ENCODE data around the gene TPST1. TPM values are rescaled to one million over a fixed set of nuclear protein-coding genes. Genes with fewer than 3 reads are reported as not detected.

TPST1 gene
- polyA plus RNA-seq, 4 donors: 0.22 to 8.5 (median 4.1) TPM

DNA sequence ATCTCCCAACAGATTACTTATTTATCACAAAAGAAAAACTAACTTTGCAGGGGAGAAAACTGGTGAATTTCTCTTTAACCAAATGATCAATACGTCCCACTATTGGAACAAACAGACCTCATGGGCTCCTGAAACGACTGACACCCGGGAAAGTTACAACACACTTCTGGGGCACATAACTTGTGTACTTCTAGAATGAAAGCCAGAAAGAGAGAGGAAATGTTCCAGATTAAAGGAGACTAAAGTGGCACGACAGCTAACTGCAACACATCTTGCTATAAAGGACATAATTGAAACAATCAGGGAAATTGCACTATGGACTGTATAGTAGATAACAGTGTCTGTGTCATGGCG lies 14.7 kb upstream of the TPST1 start:
- DNase-seq: no peak
- H3K27ac ChIP-seq (ENCODE audit: low read depth in 1 of 3, low read length in 2 of 3): no peak overlapping the region
- H3K9me3 ChIP-seq (ENCODE audit: control insufficient read depth in 2 of 2, insufficient read depth in 1 of 2, low read depth in 1 of 2, low read length in 1 of 2): peaks cover 0 to 6% of the 10 kb centered on the region in 2 donors
- FAIRE-seq: no peak
- 34 to 61% (median 43%) methylated on average over 5 of the region's 5 CpGs for WGBS, 3 donors
- H3K4me1 ChIP-seq (ENCODE audit: control insufficient read depth in 3 of 3, insufficient read depth in 2 of 3, low read depth in 1 of 3, low read length in 2 of 3): peaks cover 0 to 4% (median 0%) of the 10 kb centered on the region in 3 donors
- H3K36me3 ChIP-seq (ENCODE audit: control insufficient read depth in 3 of 3, insufficient read depth in 2 of 3, low read depth in 1 of 3, low read length in 3 of 3): no peaks in the 10 kb centered on the region
- no peaks in the 10 kb centered on the region for H3K27me3 ChIP-seq (ENCODE audit: control insufficient read depth in 3 of 3, insufficient read depth in 3 of 3, low read length in 3 of 3)
- no peak overlapping the region for H3K4me3 ChIP-seq (ENCODE audit: low read depth in 1 of 3, low read length in 3 of 3)

DNA sequence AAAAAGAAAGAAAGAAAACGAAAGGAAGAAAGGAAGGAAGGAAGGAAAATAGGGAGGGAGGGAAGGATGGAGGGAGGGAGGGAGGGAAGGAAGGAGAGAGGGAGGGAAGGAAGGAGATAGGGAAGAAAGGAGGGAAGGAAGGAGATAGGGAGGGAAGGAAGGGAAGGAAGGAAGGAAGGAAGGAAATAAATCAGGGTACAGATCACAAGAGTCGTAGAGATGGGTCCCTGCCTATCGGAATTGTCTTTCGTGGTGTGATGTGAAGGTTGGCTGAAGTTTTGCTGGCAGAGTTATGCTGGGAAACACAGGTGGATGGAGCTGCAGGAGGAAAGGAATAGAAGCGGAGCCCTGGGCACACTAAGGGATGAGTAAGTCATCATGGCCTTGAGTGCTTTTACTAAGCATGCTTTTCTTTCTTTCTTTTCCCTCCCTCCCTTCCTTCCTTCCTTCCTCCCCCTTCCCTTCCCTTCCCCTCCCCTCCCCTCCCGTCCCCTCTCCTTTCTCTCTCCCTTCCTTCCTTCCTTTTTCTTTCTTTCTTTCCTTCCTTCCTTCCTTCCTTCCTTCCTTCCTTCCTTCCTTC lies 11.9 kb upstream of the TPST1 start:
- no peak for FAIRE-seq
- no peaks in the 10 kb centered on the region for H3K4me1 ChIP-seq (ENCODE audit: control insufficient read depth in 3 of 3, insufficient read depth in 2 of 3, low read depth in 1 of 3, low read length in 2 of 3)
- no peaks in the 10 kb centered on the region for H3K9me3 ChIP-seq (ENCODE audit: control insufficient read depth in 2 of 2, insufficient read depth in 1 of 2, low read depth in 1 of 2, low read length in 1 of 2)
- no peak for DNase-seq
- no peaks in the 10 kb centered on the region for H3K36me3 ChIP-seq (ENCODE audit: control insufficient read depth in 3 of 3, insufficient read depth in 2 of 3, low read depth in 1 of 3, low read length in 3 of 3)
- H3K27me3 ChIP-seq (ENCODE audit: control insufficient read depth in 3 of 3, insufficient read depth in 3 of 3, low read length in 3 of 3): peaks cover 0 to under 1% (median 0%) of the 10 kb centered on the region in 3 donors
- H3K27ac ChIP-seq (ENCODE audit: low read depth in 1 of 3, low read length in 2 of 3): no peak overlapping the region
- no peak overlapping the region for H3K4me3 ChIP-seq (ENCODE audit: low read depth in 1 of 3, low read length in 3 of 3)
- WGBS, 3 donors: 69 to 70% (median 69%) methylated on average over 6 of the region's 6 CpGs

DNA sequence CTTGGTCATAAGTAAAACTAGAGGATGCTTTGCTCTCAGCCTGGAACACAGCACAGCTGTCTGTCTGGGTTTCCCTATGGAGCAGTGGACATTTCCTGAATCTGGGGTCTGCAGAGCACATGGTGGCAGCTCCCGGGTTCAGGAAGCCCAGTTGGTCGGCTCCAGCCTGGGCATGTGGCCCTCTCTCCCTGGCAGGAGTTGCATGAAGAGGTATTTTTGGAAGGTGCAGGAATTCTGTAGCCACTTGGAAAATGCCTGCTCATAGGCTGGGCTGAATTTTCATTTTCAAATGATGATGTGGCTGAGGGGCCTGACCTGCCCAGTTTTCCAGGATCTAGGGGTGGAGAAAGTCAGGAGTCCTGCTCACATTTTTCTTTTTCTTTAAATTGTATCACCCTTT lies 6.7 kb upstream of the TPST1 start:
- Histone ChIP-seq H3K9me3 (ENCODE audit: control insufficient read depth in 2 of 2, insufficient read depth in 1 of 2, low read depth in 1 of 2, low read length in 1 of 2) (no peaks in the 10 kb centered on the region), H3K27me3 (ENCODE audit: control insufficient read depth in 3 of 3, insufficient read depth in 3 of 3, low read length in 3 of 3) (peaks cover 0 to 2% (median 0%) of the 10 kb centered on the region in 3 donors), H3K36me3 (ENCODE audit: control insufficient read depth in 3 of 3, insufficient read depth in 2 of 3, low read depth in 1 of 3, low read length in 3 of 3) (no peaks in the 10 kb centered on the region), H3K27ac (ENCODE audit: low read depth in 1 of 3, low read length in 2 of 3) (no peak overlapping the region), H3K4me1 (ENCODE audit: control insufficient read depth in 3 of 3, insufficient read depth in 2 of 3, low read depth in 1 of 3, low read length in 2 of 3) (no peaks in the 10 kb centered on the region), H3K4me3 (ENCODE audit: low read depth in 1 of 3, low read length in 3 of 3) (no peak overlapping the region)
- FAIRE-seq (no peak), DNase-seq (no peak)
- WGBS, 3 donors: 58 to 65% (median 58%) methylated on average over 2 of the region's 2 CpGs

DNA sequence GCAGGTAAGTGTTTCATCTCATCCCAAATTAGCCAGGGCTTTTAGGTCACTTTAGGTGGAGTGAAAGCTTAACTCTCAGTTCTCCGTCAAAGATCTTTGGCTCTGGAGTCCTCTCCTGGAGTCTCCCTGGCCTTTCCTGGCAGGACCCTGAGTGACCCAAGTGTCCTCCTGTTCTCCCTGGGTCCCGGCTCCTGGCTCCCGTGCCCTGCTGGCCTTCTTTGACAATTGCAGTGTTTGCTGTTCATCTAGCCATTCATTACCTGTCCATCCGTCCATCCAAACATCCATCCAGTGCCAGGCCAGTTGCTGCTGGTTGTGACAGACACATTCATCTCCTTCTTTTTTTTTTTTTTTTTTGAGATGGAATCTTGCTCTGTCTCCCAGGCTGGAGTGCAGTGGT lies 6.2 kb upstream of the TPST1 start:
- no peak for FAIRE-seq
- Histone ChIP-seq H3K9me3 (ENCODE audit: control insufficient read depth in 2 of 2, insufficient read depth in 1 of 2, low read depth in 1 of 2, low read length in 1 of 2) (no peaks in the 10 kb centered on the region), H3K4me1 (ENCODE audit: control insufficient read depth in 3 of 3, insufficient read depth in 2 of 3, low read depth in 1 of 3, low read length in 2 of 3) (no peaks in the 10 kb centered on the region), H3K4me3 (ENCODE audit: low read depth in 1 of 3, low read length in 3 of 3) (no peak overlapping the region), H3K27ac (ENCODE audit: low read depth in 1 of 3, low read length in 2 of 3) (no peak overlapping the region), H3K36me3 (ENCODE audit: control insufficient read depth in 3 of 3, insufficient read depth in 2 of 3, low read depth in 1 of 3, low read length in 3 of 3) (no peaks in the 10 kb centered on the region), H3K27me3 (ENCODE audit: control insufficient read depth in 3 of 3, insufficient read depth in 3 of 3, low read length in 3 of 3) (peaks cover 0 to 2% (median 0%) of the 10 kb centered on the region in 3 donors)
- DNase-seq: no peak
- 68 to 81% (median 72%) methylated on average over 4 of the region's 4 CpGs for WGBS, 3 donors

DNA sequence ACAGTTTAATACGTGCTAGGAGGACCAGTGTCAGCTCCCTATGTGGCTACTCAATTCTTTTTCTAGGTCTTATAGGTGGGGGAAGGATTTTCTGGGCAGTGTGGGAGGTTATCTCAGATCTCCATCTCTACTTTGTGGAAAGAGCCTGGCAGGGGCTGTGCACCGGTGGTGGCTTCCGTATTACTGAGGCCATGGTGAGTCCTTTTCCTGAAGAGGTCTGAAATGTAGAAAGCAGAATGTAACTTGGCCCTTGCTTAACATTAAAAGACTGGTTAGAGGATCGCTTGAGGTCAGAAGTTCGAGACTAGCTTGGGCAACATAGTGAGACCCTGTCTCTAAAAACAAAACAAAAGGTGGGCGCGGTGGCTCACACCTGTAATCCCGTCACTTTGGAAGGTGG lies 2.7 kb upstream of the TPST1 start:
- Histone ChIP-seq H3K27me3 (ENCODE audit: control insufficient read depth in 3 of 3, insufficient read depth in 3 of 3, low read length in 3 of 3) (peaks cover 0 to 8% (median 2%) of the 10 kb centered on the region in 3 donors), H3K9me3 (ENCODE audit: control insufficient read depth in 2 of 2, insufficient read depth in 1 of 2, low read depth in 1 of 2, low read length in 1 of 2) (no peaks in the 10 kb centered on the region), H3K4me3 (ENCODE audit: low read depth in 1 of 3, low read length in 3 of 3) (no peak overlapping the region), H3K36me3 (ENCODE audit: control insufficient read depth in 3 of 3, insufficient read depth in 2 of 3, low read depth in 1 of 3, low read length in 3 of 3) (no peaks in the 10 kb centered on the region), H3K4me1 (ENCODE audit: control insufficient read depth in 3 of 3, insufficient read depth in 2 of 3, low read depth in 1 of 3, low read length in 2 of 3) (peaks cover 0 to 4% (median 2%) of the 10 kb centered on the region in 3 donors), H3K27ac (ENCODE audit: low read depth in 1 of 3, low read length in 2 of 3) (no peak overlapping the region)
- no peak for DNase-seq
- 46 to 59% (median 55%) methylated on average over 8 of the region's 8 CpGs for WGBS, 3 donors
- FAIRE-seq: no peak

DNA sequence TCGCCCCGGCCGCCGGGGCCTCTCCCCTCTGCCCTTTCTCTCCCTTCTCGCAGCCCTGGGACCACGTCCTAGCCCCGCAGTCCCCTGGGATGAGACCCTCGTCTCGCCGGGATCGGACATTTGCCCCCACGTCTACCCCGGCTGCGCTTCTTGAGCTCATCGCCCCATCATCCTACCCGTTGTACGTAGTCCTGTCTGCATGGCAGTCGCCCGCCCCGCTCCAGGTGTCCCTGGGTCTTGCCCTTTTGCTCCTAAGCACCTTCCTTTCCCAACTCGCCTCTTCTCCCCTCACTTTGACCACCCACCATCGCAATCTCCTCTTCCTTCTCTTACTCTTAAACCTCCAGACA lies 582 bp downstream of the TPST1 start:
- no peak for DNase-seq
- H3K9me3 ChIP-seq (ENCODE audit: control insufficient read depth in 2 of 2, insufficient read depth in 1 of 2, low read depth in 1 of 2, low read length in 1 of 2): no peaks in the 10 kb centered on the region
- WGBS, 3 donors: 6 to 11% (median 8%) methylated on average over 18 to 22 of the region's 22 CpGs
- no peaks in the 10 kb centered on the region for H3K36me3 ChIP-seq (ENCODE audit: control insufficient read depth in 3 of 3, insufficient read depth in 2 of 3, low read depth in 1 of 3, low read length in 3 of 3)
- H3K4me3 ChIP-seq (ENCODE audit: low read depth in 1 of 3, low read length in 3 of 3): peak overlapping the region; percentile 49 to 84 (median 74)
- peaks cover 0 to 4% (median 2%) of the 10 kb centered on the region in 3 donors for H3K4me1 ChIP-seq (ENCODE audit: control insufficient read depth in 3 of 3, insufficient read depth in 2 of 3, low read depth in 1 of 3, low read length in 2 of 3)
- FAIRE-seq: no peak
- H3K27me3 ChIP-seq (ENCODE audit: control insufficient read depth in 3 of 3, insufficient read depth in 3 of 3, low read length in 3 of 3): peaks cover 0 to 8% (median 0%) of the 10 kb centered on the region in 3 donors
- peak overlapping the region in 1 of 3 donors; percentile 33 for H3K27ac ChIP-seq (ENCODE audit: low read depth in 1 of 3, low read length in 2 of 3)

DNA sequence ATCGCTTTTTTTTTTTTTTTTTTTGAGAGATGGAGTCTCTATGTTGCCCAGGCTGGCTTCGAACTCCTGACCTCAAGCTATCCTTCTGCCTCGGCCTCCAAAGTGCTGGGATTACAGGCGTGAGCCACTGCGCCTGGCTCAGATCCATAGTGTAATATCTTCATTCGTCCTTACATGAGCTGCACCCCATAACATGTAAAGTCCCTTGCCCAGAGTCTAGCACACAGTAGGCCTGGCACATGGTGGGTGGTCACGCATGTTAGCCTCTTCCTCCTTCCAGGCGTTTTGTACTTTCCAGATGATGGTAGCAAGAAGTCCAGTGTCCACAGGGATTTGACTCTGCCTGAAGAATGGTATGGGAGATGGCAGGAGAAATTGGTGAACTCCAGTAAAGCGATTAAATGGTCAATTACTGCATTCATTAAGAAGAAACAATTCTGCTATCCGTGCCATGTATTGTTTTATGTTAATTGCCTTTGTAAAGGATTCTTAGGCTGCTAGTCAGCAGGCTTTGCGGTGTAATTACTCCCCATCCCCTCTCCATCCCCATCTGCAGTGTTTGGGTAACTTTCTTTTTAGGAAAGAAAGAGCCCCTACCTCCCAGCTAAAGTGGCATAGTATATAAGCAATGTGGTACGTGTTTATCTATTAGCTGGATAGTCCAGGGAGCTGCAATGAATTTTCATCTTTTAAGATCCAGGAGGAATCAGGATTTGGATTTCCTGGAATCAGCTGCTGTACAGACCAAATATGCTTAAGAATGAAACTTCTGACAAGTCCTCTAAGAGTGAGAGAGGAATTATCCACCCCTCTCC lies 1.2 kb downstream of the TPST1 start:
- Histone ChIP-seq H3K4me3 (ENCODE audit: low read depth in 1 of 3, low read length in 3 of 3) (peak overlapping the region in 2 of 3 donors; percentile 74 to 84), H3K4me1 (ENCODE audit: control insufficient read depth in 3 of 3, insufficient read depth in 2 of 3, low read depth in 1 of 3, low read length in 2 of 3) (peaks cover 0 to 4% (median 2%) of the 10 kb centered on the region in 3 donors), H3K27me3 (ENCODE audit: control insufficient read depth in 3 of 3, insufficient read depth in 3 of 3, low read length in 3 of 3) (peaks cover 0 to 8% (median 0%) of the 10 kb centered on the region in 3 donors), H3K27ac (ENCODE audit: low read depth in 1 of 3, low read length in 2 of 3) (no peak overlapping the region), H3K9me3 (ENCODE audit: control insufficient read depth in 2 of 2, insufficient read depth in 1 of 2, low read depth in 1 of 2, low read length in 1 of 2) (no peaks in the 10 kb centered on the region), H3K36me3 (ENCODE audit: control insufficient read depth in 3 of 3, insufficient read depth in 2 of 3, low read depth in 1 of 3, low read length in 3 of 3) (no peaks in the 10 kb centered on the region)
- 52 to 64% (median 56%) methylated on average over 12 of the region's 12 CpGs for WGBS, 3 donors
- no peak for FAIRE-seq
- DNase-seq: no peak

DNA sequence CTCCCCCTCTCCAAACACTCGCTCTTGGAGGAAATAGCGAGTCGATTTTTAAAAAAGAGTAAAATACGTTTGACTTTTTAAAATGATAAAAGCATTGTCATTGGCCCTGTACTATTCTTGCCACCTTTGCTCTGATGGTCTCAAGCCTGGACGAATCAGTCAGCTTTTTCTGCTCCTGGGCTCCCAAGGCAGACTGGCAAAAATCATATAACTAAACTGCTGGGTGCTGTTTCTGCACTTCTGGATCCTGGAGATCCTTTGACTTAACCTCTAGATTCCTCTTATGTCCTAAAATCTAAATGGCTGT lies 1.8 kb downstream of the TPST1 start:
- DNase-seq (no peak), FAIRE-seq (no peak)
- Histone ChIP-seq H3K27ac (ENCODE audit: low read depth in 1 of 3, low read length in 2 of 3) (no peak overlapping the region), H3K4me1 (ENCODE audit: control insufficient read depth in 3 of 3, insufficient read depth in 2 of 3, low read depth in 1 of 3, low read length in 2 of 3) (peaks cover 0 to 4% (median 2%) of the 10 kb centered on the region in 3 donors), H3K27me3 (ENCODE audit: control insufficient read depth in 3 of 3, insufficient read depth in 3 of 3, low read length in 3 of 3) (peaks cover 0 to 8% (median 0%) of the 10 kb centered on the region in 3 donors), H3K4me3 (ENCODE audit: low read depth in 1 of 3, low read length in 3 of 3) (peak overlapping the region in 1 of 3 donors; percentile 74), H3K36me3 (ENCODE audit: control insufficient read depth in 3 of 3, insufficient read depth in 2 of 3, low read depth in 1 of 3, low read length in 3 of 3) (peaks cover 0 to 2% (median 0%) of the 10 kb centered on the region in 3 donors), H3K9me3 (ENCODE audit: control insufficient read depth in 2 of 2, insufficient read depth in 1 of 2, low read depth in 1 of 2, low read length in 1 of 2) (no peaks in the 10 kb centered on the region)
- WGBS, 3 donors: 40 to 59% (median 47%) methylated on average over 5 of the region's 5 CpGs

Data from small intestine (tissue), 7 donors.